GM10847 (cell line): Measurements from ENCODE around the gene SOX4.

Experiments used
- POLR2A ChIP-seq: IDR thresholded peaks from 2 replicates; pipeline ENCODE4 v1.6.1; 2011; ENCODE audit not compliant: insufficient read length; ENCODE audit errors: extremely low read depth

Gene SOX4

GRCh38 chr6:21589352-21590345 is 3.9 kb upstream of the SOX4 start:
- TF ChIP-seq POLR2A = no peak

GRCh38 chr6:21590346-21590745 is 3.2 kb upstream of the SOX4 start:
- no peak for TF ChIP-seq POLR2A

GRCh38 chr6:21591446-21591845 is 2.1 kb upstream of the SOX4 start:
- TF ChIP-seq POLR2A = no peak

GRCh38 chr6:21592953-21593352 is 598 bp upstream of the SOX4 start:
- TF ChIP-seq POLR2A = no peak

- TF ChIP-seq POLR2A = no peak
Observed at GRCh38 chr6:21593927-21594415, 420 bp downstream of the SOX4 start.

GRCh38 chr6:21594416-21595281 is 1.1 kb downstream of the SOX4 start:
- peak; percentile 14 for TF ChIP-seq POLR2A

GRCh38 chr6:21595285-21596144 is 2.0 kb downstream of the SOX4 start:
- no peak for TF ChIP-seq POLR2A

GRCh38 chr6:21596145-21596948 is 2.8 kb downstream of the SOX4 start:
- TF ChIP-seq POLR2A = no peak

GRCh38 chr6:21596949-21597682 is 3.6 kb downstream of the SOX4 start:
- TF ChIP-seq POLR2A = no peak

- TF ChIP-seq POLR2A = no peak
Observed at GRCh38 chr6:21597801-21598673, 4.5 kb downstream of the SOX4 start.

- TF ChIP-seq POLR2A = no peak
Observed at GRCh38 chr6:21598674-21599023, 5.1 kb downstream of the SOX4 start.

GRCh38 chr6:21599051-21599696 is 5.6 kb downstream of the SOX4 start:
- no peak for TF ChIP-seq POLR2A
